ENCODE data around the gene WDR46.

The WDR46 gene

GRCh38 chr6:33288921-33289783, at the start of gene WDR46, which contains the start of gene PFDN6:
Gene WDR46, minus strand, starts transcription at chr6:33289239. Its CDS starts 69 bp downstream, at chr6:33289170.
Gene PFDN6, plus strand, starts transcription at chr6:33289601. Its CDS starts 256 bp downstream, at chr6:33289857.
- FAIRE-seq = no peak

- no peak for FAIRE-seq
Measured at GRCh38 chr6:33336495-33336894, 47.5 kb upstream of the WDR46 start.

GRCh38 chr6:33335916-33336315, 46.9 kb upstream of the WDR46 start:
- no peak for FAIRE-seq

GRCh38 chr6:33333666-33334065, 44.6 kb upstream of the WDR46 start:
- FAIRE-seq = no peak

DNA sequence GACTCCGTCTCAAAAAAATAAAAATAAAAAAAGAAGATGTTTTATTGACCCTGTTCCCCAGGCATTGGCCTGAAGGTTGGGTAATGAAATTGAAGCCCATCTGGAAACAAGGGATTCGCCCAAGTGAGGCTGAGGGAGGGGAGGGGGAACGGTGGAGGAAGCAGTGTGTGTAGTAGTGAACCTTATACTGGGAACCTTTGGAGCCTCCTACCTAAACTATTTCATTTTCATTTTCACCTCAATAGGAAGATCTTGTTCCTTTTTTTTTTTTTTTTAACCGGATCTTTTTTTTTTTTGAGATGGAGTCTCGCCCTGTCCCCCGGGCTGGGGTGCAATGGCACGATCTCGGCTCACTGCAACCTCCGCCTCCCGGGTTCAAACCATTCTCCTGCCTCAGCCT, 41.7 kb upstream of the WDR46 start:
- FAIRE-seq = no peak

DNA sequence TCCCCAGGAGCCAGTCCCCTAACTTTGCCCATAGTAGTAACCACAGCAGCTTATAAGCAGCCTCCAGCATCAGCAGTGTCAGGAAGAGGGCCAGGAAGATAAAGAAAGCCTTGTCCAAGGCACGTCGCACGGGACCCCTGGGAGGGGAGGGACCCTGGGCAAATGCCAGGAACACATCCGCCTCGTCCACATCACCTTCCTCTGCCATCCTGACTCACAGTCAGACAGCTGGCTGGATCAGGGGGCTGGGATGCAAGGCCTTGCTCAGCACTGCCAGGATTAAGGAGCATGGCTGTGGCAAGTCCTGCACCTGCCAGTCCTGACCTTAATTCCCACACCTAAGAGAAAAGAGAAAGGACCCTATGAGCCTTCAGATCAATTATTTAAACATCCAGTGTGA, 40.0 kb upstream of the WDR46 start:
- FAIRE-seq = no peak

DNA sequence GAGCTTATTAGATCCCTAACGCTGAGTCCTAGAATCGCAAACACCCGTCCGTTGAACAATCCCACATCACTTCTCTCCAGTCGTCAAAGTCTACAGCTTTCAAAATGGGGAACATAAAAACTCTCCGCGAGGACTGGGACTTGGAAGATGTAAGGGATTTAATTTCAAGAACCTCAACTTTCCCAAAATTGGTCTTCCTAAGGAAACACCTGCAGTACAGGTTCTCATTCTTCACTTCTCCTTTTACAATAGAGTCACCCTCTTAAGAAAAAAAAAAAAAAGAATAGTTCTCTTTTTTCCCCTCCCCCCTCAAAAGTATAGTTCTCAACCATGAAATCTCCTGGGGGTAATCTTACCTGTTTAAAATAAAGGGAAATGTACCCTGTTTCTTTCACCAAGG, 35.1 kb upstream of the WDR46 start:
- no peak for FAIRE-seq

- no peak for FAIRE-seq
Measured at GRCh38 chr6:33323623-33323948, 34.5 kb upstream of the WDR46 start.

- FAIRE-seq = no peak
Measured at GRCh38 chr6:33321227-33321626, 32.2 kb upstream of the WDR46 start.

- FAIRE-seq = no peak
Measured at GRCh38 chr6:33320315-33321181, 31.5 kb upstream of the WDR46 start.

GRCh38 chr6:33319939-33320314, 30.9 kb upstream of the WDR46 start:
- no peak for FAIRE-seq

- no peak for FAIRE-seq
Measured at GRCh38 chr6:33318426-33319073, 29.5 kb upstream of the WDR46 start.

DNA sequence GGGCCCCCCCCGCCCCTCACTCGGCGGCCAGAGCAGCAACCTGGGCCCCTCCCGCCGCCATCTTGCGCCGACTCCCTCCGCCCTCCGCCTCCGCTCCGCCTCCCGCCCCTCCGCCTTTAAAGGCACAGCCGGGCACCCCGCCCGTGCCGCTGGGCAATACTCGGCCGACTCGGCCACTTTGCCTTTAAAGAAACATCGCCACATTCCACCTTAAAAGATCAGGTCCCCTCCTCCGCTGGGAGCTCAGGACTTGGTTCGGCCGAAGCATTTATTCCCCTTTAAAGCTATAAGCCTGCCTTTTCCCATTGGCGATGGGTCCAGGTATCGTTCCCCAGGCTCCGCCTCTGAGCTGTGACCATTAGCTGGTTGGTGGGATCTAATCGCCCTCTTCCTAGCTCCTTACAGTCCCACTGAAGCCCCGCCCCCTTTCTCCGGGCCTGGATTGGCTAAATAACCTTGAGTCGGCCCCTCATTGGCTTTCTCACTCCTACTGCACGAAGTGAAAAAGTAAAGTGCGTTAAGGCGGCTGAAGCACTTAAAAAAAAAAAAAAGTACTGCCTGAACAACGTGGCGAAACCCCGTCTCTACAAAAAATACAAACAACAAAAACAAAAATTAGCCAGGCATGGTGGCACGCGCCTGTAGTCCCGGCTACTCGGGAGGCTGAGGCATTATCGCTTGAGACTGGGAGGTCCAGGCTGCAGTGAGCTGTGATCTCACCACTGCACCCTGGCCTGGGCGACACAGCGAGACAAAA, 28.8 kb upstream of the WDR46 start, which contains the start of gene ZBTB22:
ZBTB22 (minus strand) TSS at position 76 of the 757 bp plus-strand sequence. CDS start 828 bp downstream, outside the sequence.
- FAIRE-seq = peak; percentile 82

DNA sequence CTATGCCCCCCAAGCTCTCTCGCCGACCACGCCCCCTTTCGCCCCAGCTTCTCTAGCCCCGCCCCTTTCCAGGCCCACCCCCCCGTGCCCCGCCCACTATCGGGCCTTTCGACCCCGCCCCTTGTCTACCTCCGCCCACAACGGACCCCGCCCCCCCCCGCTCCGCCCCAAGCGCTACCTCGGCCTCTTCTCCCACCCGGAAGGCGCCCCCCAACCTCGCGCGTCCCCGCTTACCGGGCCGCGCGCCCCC, 28.3 kb upstream of the WDR46 start:
- FAIRE-seq = no peak

DNA sequence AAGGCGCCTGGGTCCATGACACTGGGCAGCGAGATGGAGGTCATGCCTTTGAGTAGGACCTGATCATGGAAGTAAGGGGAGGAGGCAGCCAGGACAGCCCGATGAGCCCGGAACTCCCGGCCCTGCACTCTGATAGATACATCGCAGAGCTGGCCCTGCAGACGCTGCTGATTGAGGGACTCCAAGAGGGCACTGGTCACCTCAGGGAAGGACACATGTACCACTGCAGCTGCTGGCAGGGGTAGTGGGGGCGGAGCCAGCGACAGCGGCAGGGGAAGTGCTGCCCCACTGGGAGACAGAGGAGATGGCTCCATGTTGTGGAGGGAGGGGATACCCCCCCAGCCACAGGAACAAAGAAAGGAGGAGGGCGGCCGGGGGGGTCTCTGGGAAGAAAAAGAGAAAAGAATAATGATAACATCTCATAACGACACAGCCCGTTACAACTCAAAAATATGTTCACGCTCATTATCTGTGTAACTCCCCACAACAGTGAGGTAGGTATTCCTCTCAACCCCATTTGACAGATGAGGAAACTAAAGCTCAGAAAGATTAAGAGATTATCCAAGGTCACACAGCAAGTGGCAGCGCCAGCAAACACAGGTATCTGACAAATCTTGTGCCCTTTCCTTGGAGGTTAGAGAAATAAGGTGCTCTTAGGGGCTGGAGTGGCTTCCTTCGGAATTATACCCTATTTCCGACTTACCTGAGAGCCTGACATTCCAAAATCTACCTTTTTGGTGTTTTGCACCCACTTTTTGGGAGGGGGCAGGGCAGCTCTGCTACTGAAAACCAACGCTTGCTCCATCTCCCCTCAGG, 27.8 kb upstream of the WDR46 start:
- FAIRE-seq = no peak

DNA sequence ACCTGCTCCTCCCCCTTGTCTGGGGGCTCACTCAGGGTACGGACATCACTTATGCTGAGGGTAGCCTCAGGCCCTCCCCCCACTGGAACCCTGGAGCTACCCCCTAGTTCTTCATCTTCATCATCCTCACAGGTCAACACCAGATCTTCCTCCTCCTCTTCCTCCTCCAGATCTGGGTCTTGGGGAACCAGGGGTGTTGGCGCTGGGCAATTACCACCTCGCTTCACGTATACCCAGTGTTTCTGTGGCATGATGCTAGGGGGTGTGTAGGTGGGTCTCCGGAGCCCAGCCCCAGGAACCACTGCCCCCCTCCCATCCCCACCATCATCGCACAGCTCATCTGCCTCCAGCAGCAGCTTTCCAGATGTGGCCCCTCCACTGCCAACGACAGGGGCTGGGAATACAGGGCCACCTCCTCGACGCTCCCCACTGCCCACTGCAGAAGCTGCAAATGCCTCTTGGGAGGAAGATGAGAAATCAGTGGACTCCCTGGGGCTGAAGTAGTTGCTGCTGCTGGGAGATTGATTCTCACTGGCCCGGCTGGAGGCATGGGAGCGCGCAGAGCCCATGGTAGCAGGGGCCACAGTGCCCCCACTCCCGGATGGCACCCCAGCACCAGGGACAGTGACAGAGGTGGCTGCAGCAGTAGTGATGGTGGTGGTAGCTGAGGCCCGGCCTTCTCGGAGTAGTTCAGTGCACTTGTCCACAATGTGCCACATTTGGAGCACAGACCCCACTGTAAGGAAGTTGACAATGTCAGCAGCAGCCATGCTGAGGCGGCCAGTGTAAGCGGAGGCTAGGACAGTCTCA, 27.0 kb upstream of the WDR46 start:
- no peak for FAIRE-seq

GRCh38 chr6:33314943-33315792, 26.1 kb upstream of the WDR46 start:
- no peak for FAIRE-seq

GRCh38 chr6:33314515-33314942, 25.5 kb upstream of the WDR46 start:
- FAIRE-seq = no peak

DNA sequence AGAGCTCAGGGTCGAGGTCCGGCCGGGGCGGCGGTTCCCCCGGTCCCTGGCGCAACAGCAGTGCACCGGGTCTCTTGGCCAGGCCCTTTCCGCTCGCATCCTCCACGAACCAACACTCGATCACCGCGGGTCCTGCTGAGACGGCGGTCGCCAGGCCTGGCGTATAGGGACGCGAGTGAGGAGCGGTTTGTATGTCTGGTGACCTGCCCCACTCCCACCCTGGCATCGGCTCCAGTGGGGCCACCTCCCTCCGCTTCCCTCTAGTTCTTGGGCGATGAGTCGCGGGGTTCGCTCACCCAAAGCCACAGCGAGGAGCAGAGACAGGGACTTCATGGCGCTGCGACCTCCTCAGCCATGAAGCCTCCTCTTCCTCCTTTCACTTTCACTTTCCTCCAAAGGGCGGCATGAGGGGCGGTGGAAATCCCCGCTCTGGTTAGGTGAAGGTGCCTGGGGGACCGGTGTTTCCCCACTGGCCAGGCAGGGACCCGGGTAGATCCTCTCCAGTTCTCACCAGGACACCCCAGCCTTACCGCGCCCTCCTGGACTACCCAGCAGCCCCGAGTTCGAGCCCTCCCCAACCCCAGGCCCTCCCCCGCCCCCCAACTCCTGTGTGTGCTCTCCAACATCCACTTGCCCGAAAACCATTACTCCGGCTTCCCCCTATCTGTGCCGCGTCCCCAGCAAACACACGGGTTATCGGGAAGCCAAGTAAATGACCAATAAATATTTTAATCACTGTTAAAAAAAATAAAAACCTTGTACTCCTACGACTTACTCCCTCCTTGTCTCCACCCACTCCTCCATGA, 24.9 kb upstream of the WDR46 start, which contains the start of gene TAPBP:
TAPBP (minus strand) TSS at position 370 of the 806 bp plus-strand sequence; CDS start at position 333, 37 bp downstream.
- no peak for FAIRE-seq
